Skin epidermis (tissue), 12 donors: ENCODE measurements around the gene SHISAL2A.
"Not testable (repeated sequence)": the region's sequence is repeated elsewhere in the genome, so short reads cannot be mapped to it uniquely, and the experiment has no call there.

Experiments used
- H3K27ac ChIP-seq, 21 experiments: fragments of 200-600 bp; sonication (generic) in 11 of 21; one replicate each; pipeline ENCODE4 v1.5.0; 2020; ENCODE audit warnings: mild to moderate bottlenecking in 3 of 21, inconsistent platforms in 2 of 21, moderate library complexity in 2 of 21
- H3K4me3 ChIP-seq, 7 experiments: fragments of 200-600 bp; sonication (generic) in 2 of 7; one replicate each; pipeline ENCODE4 v1.5.0; 2020; ENCODE audit warnings: inconsistent platforms in 2 of 7, mild to moderate bottlenecking in 2 of 7, moderate library complexity in 1 of 7

Gene SHISAL2A

DNA sequence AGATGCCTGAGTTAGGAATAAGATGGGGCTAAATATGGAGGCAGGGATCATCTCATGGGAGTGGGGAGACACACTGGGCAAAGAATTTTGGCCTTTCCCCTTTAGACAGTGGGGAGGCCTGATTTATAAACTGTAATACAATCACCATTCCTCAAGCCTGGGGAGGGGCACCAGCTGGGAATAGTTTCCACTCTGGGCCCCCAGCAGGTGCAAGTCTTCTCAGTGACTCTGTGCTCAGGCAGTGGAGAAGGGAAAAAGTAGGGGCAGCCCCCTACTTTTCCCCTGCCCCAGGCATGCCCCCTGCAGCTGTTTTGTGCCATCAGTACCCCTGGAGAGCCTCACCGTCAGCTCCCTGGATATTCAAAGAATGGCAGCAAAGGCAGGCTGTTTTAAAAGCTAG is 46.1 kb downstream of the SHISAL2A start:
- Histone ChIP-seq H3K27ac (no peak overlapping the region), H3K4me3 (no peak overlapping the region)

DNA sequence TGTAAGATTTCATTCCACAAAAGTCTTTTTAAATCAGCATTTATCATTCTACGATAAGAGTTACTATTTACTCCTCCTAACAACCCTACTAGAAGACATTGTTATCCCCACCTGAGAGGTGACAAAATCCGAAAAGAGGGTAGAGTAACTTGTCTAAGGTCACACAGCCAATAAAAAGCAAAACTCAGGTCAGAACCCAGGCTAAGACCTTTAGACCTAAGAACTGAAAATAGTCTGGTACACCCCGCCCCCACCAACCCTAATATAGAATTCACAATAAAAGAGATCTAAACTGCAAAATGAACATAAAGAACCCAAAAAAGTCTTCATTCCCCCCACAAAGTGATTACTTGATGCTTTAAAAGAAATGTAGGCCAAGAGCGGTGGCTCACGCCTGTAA is 46.5 kb downstream of the SHISAL2A start:
- Histone ChIP-seq H3K4me3 (no peak overlapping the region), H3K27ac (no peak overlapping the region)

DNA sequence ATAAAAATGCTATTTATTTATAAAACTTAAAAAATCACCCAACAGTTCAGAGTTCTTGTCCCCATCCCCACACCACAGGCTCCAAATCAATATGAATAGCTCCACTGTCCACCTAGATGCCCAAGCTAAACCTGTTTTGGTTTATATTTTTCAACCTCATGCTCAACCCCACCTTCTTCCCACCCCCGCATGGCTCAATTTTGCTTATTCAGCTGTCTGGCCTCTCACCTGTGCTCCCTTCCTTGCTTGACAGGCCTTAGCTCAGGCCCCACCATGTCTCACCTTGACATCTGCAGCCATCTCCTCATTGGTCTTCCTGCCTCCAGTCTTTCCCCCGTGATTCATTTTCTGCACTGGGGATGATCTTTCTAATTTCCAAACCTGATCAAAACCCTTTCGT is 47.4 kb downstream of the SHISAL2A start:
- no peak overlapping the region for H3K27ac ChIP-seq
- no peak overlapping the region for H3K4me3 ChIP-seq

DNA sequence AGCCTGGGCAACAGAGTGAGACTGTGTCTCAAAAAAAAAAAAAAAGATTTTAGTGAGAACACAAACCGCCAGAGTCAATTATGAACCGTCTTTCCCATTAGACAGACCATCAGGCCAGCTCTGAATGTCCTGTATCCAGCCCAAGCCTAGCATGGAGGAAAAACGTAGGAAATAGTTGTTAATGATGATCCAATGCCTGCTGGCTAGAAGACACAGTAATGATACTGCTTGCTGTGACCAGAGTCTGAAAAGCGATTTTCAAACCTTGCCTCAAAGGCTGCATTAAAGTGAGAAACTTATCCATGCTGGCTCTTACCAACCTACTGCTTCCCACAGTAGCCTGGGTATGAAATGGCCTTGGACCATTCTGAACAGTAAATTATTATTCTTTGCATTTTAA is 48.2 kb downstream of the SHISAL2A start:
- no peak overlapping the region for H3K4me3 ChIP-seq
- H3K27ac ChIP-seq = no peak overlapping the region

DNA sequence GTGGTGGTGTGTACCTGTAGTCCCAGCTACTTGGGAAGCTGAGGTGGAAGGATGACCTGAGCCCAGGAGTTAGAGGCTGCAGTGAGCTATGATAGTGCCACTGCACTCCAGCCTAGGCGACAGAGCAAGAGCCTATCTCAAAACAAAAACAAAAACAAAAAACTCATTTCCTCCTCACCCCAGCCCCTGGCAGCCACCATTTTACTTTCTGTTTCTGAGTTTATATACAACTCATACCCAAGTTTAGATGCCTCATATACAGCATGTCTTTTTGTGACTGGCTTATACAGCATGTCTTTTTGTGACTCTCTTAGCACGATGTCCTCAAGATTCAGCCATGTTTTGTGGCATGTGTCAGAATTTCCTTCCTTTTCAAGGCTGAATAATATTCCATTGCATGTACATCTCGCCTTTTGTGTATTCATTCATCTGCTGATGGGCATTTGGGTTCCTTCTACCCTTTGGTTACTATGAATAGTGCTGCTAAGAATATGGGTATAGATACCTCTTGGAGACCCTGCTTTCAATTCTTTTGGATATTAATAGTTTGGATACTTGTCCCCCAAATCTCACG is 50.5 kb downstream of the SHISAL2A start:
- H3K4me3 ChIP-seq = no peak overlapping the region

DNA sequence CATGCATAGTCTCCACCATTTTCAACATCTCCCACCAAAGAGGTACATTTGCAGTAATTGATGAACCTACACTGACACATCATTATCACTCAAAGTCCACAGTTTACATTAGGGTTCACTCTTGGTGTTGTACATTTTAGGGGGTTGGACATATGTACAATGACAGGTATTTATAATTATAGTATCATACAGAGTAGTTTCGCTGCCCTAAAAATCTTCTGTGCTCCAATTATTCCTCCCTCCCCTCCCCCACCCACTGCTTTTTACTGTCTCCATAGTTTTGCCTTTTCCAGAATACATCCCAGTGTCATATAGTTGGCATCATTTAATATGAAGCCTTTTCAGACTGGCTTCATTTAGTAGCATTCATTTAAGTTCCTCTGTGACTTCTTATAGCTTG is 51.6 kb downstream of the SHISAL2A start:
- H3K4me3 ChIP-seq = no peak overlapping the region
- no peak overlapping the region for H3K27ac ChIP-seq

More for the DNA sequence above, 50.5 kb downstream of the SHISAL2A start:
- no peak overlapping the region for H3K27ac ChIP-seq

DNA sequence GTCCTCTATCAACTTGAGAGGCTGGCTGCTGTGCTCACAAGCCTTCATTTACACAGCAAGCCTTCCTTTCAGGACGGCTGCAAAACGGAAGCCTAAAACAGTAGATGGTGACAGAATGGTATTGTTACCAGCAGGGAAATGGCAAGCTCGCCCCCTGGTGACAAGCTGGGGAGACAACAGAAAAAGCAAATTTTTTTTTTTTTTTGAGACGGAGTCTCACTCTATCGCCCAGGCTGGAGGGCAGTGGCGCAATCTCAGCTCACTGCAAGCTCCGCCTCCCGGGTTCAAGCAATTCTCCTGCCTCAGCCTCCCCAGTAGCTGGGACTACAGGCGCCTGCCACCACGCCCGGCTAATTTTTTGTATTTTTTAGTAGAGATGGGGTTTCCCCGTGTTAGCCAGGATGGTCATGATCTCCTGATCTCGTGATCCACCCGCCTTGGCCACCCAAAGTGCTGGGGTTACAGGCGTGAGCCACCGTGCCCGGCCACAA is 53.3 kb downstream of the SHISAL2A start:
- peak overlapping the region in 2 of 21 experiments; percentile 21 to 49 for H3K27ac ChIP-seq
- not testable (repeated sequence) for H3K4me3 ChIP-seq

DNA sequence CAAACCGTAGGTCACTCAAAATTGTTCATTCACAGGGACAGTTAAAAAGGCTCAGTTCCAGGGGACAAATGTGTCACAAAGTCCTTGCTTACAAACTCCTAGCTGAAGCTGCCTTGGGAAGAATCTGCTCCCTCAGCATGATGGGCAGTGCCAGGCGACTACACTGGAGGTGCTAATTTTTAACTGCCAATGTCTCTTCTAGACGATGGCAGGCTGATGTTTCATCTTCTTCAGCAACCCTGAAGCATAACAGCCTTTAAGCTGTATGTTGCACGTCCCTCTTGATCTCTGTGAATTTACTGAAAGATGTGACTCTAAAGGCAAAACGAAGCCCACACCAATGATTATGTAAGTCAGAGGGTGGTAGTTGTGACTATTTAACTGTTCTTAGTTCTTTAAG is 53.9 kb downstream of the SHISAL2A start:
- H3K27ac ChIP-seq = no peak overlapping the region
- H3K4me3 ChIP-seq = no peak overlapping the region

DNA sequence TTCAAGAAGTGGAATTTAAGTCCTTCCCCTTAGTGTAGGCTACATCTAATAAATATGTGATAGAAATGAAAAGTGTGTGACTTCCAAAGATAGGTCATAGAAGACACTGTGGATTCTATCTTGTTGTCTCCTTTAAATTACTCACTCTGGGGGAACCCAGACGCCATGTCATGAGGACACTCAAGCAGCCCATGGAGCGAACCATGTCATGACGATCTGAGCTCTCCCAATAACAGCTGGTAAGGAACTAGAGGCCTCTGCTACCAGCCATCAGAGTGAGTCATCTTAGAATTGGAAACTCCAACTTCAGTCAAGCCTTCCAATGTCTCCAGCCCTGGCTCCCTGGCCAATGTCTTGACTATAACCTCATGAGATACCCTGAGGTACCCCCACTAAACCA is 58.9 kb downstream of the SHISAL2A start:
- H3K27ac ChIP-seq = no peak overlapping the region

DNA sequence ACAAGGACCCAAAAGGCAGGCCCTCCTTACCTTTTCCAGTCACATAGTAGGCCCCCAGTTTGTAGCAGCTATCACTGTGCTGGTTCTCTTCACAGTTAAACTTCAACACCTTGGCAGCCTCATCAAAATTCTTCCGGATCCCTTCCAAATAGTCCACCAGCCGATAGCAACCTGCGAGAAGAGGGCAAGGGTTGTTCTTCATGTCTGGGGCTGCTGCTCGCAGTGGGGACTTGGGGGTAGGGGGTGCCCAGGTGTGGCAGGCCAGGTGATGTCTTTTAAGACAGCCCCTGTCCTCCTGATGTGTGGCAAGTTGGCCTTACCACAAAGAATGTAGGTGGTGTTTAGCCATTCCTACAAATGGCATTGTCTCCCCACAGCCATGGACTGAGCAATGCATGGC is 59.7 kb downstream of the SHISAL2A start:
- H3K4me3 ChIP-seq = no peak overlapping the region

More for the DNA sequence above, 58.9 kb downstream of the SHISAL2A start:
- H3K4me3 ChIP-seq = no peak overlapping the region

DNA sequence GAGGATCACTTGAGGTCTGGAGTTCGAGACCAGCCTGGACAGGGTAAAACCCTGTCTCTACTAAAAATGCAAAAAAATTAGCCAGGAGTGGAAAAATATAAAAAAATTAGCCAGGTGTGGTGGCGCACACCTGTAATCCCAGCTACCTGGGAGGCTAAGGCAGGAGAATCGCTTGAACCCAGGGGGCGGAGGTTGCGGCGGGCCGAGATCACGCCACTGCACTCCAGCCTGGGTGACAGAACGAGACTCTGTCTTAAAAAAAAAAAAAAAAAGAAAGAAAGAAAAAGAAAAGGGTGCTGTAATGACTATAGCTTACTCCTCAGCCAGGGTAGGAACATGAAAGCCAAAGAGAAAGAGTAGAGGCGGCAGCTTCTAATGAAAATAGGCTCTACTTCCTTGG is 60.4 kb downstream of the SHISAL2A start:
- H3K27ac ChIP-seq, H3K4me3 ChIP-seq: not testable (repeated sequence)

More for the DNA sequence above, 59.7 kb downstream of the SHISAL2A start:
- H3K27ac ChIP-seq = no peak overlapping the region

DNA sequence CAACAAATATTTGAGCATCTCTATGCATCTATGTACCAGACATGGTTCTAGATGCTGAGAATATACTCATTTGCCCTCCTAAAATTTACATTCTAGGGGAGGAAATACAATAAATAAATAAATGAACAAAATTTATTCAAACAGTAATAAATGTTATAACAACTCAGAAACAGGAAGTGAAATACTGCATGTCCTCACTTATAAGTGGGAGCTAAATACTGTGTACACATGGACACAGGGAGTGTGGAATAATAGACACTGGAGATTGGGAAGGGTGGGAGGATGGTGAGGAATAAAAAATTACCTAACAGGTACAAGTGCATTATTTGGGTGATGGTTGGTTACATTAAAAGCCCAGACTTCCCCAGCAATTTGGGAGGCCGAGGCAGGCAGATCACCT is 60.9 kb downstream of the SHISAL2A start:
- Histone ChIP-seq H3K4me3 (no peak overlapping the region), H3K27ac (no peak overlapping the region)

DNA sequence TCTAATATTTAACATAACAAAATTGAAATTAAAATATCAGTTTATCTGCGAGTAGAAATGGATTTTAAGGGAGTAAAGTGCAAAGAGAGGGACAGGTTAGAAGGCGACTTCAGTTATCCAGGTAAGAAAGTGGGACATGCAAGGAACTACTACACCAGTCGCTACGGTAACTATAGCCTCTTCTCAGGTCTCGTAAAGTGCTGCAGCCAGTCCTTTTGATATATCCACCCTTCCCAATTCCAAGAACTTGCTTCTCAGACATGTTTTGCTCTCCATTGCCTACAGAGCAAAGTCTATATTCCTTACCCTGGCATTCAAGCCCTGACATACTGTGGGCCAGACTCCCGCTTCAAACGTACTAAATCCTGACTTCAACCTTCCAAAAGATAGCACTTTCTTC is 62.7 kb downstream of the SHISAL2A start:
- Histone ChIP-seq H3K4me3 (no peak overlapping the region), H3K27ac (no peak overlapping the region)

DNA sequence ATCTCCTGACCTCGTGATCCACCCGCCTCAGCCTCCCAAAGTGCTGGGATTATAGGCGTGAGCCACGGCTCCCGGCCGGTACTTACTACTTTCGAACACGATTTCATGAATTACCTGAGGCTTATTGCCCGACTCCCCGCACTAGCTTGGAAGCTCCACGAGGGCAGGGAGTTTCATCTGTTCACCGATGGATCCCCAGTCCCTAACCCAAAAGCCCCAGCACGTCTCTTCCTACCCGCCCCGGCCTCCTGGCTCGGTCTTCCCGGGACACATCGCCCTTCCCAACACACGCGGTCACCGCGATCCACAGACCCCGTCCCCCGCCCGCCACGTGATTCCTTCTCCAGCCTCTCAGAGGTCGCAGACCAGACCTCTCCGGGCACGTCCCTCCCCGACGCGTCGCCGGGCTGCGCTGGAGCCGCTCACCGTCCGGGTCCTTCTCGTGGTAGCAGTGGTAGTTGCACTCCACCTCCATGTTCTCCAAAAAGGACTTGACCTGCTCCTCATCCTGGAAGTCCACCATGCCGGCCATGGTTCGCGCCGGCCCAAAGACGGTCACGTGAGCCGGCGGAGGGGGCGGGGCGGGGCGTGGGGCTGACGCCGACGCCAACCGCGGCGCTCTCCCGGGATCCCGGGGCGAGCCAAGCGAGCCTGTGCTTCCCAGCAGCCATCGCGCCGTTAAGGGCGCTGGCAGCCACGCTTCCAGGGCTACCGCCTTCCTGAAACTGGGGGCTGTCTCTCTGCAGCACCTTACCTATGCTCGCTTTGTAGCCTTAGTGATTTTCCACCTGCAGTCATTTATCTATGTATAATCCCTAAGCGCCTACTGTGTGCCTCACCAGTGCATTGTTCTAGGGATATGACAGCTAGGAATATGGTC is 65.1 kb downstream of the SHISAL2A start, which contains the start of gene COA7:
Gene COA7, minus strand, starts transcription at position 553 of the 880 bp plus-strand sequence. Its CDS starts 21 bp downstream, at position 532.
- peak within 1 kb of the TSS in 20 of 21 experiments; percentile 15 to 86 (median 76) for H3K27ac ChIP-seq

DNA sequence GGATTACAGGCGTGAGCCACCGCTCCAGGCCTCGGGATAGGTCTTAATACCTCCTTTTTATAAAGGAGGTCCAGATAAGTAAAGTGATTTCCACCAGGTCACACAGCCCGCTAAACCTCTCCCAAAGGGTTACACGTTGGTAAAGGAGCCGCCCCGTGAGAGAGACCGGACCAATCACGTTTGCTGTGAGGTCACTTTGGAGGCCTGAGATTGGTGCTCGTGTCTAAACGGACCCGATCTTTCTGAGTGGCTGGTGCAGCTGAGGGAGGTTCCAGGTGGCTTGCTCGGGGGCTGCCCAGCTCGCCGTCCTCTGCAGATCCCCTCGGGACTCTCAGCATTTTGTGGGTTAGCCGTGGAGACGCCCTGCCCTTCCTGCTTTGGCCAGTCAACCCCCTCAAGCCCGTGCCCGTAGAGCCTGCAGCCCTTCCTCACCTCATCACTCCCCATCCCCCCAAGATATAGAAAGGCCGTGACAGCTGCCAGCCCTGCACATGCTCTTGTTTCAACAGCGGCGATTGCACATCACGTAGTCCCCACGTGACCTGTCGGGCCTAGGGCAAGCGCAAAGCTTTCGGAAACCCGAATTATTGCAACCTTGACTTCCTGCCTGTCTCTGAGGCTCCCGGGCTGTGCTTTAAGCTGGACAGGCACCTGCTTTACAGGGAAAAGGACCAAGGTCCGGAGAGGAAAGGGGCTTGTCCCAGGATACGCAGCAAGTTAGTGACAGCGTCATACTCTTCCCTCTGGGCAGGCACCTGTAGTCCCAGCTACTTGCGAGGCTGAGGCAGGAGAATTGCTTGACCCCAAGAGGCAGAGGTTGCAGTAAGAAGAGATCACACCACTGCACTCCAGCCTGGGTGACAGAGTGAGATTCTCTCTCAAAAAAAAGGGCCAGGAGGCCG is 70.2 kb downstream of the SHISAL2A start:
- H3K27ac ChIP-seq = peak overlapping the region in 20 of 21 experiments; percentile 29 to 84 (median 71)
- peak overlapping the region; percentile 27 to 54 (median 41) for H3K4me3 ChIP-seq

More for the DNA sequence above, 65.1 kb downstream of the SHISAL2A start, which contains the start of gene COA7:
- H3K4me3 ChIP-seq = peak within 1 kb of the TSS; percentile 56 to 95 (median 64)

DNA sequence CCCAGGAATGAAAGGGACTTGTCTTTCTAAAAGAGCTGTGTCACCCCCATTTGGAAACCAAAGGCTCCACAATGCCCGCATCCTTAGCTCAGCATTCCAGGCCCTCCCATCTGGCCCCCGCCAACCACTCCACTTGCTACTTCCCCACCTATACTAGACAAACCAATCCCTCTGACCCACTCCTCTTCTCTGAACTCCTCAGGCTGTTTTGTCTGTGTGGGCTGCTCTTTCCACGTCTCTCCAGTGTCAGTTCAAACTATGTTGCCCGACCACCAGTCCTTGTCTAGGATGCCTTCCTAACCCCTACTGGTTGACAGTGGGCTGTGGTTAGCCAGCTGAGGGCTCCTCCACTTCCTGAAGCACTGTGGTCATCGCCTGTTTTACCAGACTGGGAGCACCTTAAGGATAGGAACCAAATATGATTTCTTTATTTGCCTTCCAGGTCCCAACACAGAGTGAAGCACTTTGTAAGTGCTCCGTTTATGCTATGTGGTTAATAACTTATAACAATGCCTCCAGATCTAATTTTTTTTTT is 73.2 kb downstream of the SHISAL2A start:
- H3K27ac ChIP-seq = no peak overlapping the region

More for the DNA sequence above, 73.2 kb downstream of the SHISAL2A start:
- no peak overlapping the region for H3K4me3 ChIP-seq
